Measurements from ENCODE around the gene RER1.

Gene RER1

GRCh38 chr1:2352897-2353550 is 38.6 kb upstream of the RER1 start:
- Histone ChIP-seq H3K27ac (ENCODE audit: low read length) (no peak overlapping the region), H3K9ac (ENCODE audit: low read depth, low read length) (no peak overlapping the region), H3K9me3 (ENCODE audit: insufficient read depth, low read length, severe bottlenecking) (no peaks in the 10 kb centered on the region), H2AFZ (ENCODE audit: low read depth, low read length) (no peak overlapping the region), H3K4me3 (ENCODE audit: low read depth in 1 of 2, low read length in 2 of 2) (no peak overlapping the region), H3K36me3 (ENCODE audit: insufficient read depth, low read length) (no peaks in the 10 kb centered on the region), H3K27me3 (ENCODE audit: insufficient read depth, low read length, poor library complexity) (no peaks in the 10 kb centered on the region), H3K4me2 (ENCODE audit: insufficient read depth, low read length) (no peak overlapping the region), H3K4me1 (ENCODE audit: insufficient read depth, low read length) (no peaks in the 10 kb centered on the region), H4K20me1 (ENCODE audit: insufficient read depth, low read length) (no peaks in the 10 kb centered on the region; the same call in 1 of the 2 replicates), H3K79me2 (ENCODE audit: insufficient read depth, low read length) (no peaks in the 10 kb centered on the region)
- no peak for TF ChIP-seq EZH2 (IDR thresholded peaks at IDR 0.05; ENCODE audit: borderline replicate concordance, low read depth, low read length, severe bottlenecking)
- TF ChIP-seq CTCF (IDR thresholded peaks at IDR 0.05; ENCODE audit: borderline replicate concordance, extremely low read depth, low read length, poor library complexity, severe bottlenecking): no peak
- no peak for DNase-seq
- no peak for ATAC-seq (ENCODE audit: insufficient read depth, low read depth)

GRCh38 chr1:2353551-2354438 is 37.8 kb upstream of the RER1 start:
- TF ChIP-seq CTCF (IDR thresholded peaks at IDR 0.05; ENCODE audit: borderline replicate concordance, extremely low read depth, low read length, poor library complexity, severe bottlenecking): no peak
- no peak for TF ChIP-seq EZH2 (IDR thresholded peaks at IDR 0.05; ENCODE audit: borderline replicate concordance, low read depth, low read length, severe bottlenecking)
- H3K27ac ChIP-seq (ENCODE audit: low read length): no peak overlapping the region
- H3K4me1 ChIP-seq (ENCODE audit: insufficient read depth, low read length): no peaks in the 10 kb centered on the region
- no peaks in the 10 kb centered on the region for H3K79me2 ChIP-seq (ENCODE audit: insufficient read depth, low read length)
- no peak overlapping the region for H2AFZ ChIP-seq (ENCODE audit: low read depth, low read length)
- no peak overlapping the region for H3K9ac ChIP-seq (ENCODE audit: low read depth, low read length)
- no peak overlapping the region for H3K4me3 ChIP-seq (ENCODE audit: low read depth in 1 of 2, low read length in 2 of 2)
- DNase-seq (no peak), ATAC-seq (ENCODE audit: insufficient read depth, low read depth) (no peak)
- H3K27me3 ChIP-seq (ENCODE audit: insufficient read depth, low read length, poor library complexity): no peaks in the 10 kb centered on the region
- no peaks in the 10 kb centered on the region for H3K9me3 ChIP-seq (ENCODE audit: insufficient read depth, low read length, severe bottlenecking)
- H3K4me2 ChIP-seq (ENCODE audit: insufficient read depth, low read length): no peak overlapping the region
- no peaks in the 10 kb centered on the region for H3K36me3 ChIP-seq (ENCODE audit: insufficient read depth, low read length)
- no peaks in the 10 kb centered on the region; the same call in 1 of the 2 replicates for H4K20me1 ChIP-seq (ENCODE audit: insufficient read depth, low read length)

GRCh38 chr1:2354511-2355372 is 36.9 kb upstream of the RER1 start:
- DNase-seq (no peak), ATAC-seq (ENCODE audit: insufficient read depth, low read depth) (no peak)
- H3K36me3 ChIP-seq (ENCODE audit: insufficient read depth, low read length): no peaks in the 10 kb centered on the region
- no peaks in the 10 kb centered on the region; the same call in 1 of the 2 replicates for H4K20me1 ChIP-seq (ENCODE audit: insufficient read depth, low read length)
- no peaks in the 10 kb centered on the region for H3K27me3 ChIP-seq (ENCODE audit: insufficient read depth, low read length, poor library complexity)
- H2AFZ ChIP-seq (ENCODE audit: low read depth, low read length): no peak overlapping the region
- H3K27ac ChIP-seq (ENCODE audit: low read length): no peak overlapping the region
- no peak overlapping the region for H3K4me2 ChIP-seq (ENCODE audit: insufficient read depth, low read length)
- TF ChIP-seq EZH2 (IDR thresholded peaks at IDR 0.05; ENCODE audit: borderline replicate concordance, low read depth, low read length, severe bottlenecking): no peak
- no peak for TF ChIP-seq CTCF (IDR thresholded peaks at IDR 0.05; ENCODE audit: borderline replicate concordance, extremely low read depth, low read length, poor library complexity, severe bottlenecking)
- H3K4me3 ChIP-seq (ENCODE audit: low read depth in 1 of 2, low read length in 2 of 2): no peak overlapping the region
- H3K4me1 ChIP-seq (ENCODE audit: insufficient read depth, low read length): no peaks in the 10 kb centered on the region
- no peaks in the 10 kb centered on the region for H3K79me2 ChIP-seq (ENCODE audit: insufficient read depth, low read length)
- no peaks in the 10 kb centered on the region for H3K9me3 ChIP-seq (ENCODE audit: insufficient read depth, low read length, severe bottlenecking)
- no peak overlapping the region for H3K9ac ChIP-seq (ENCODE audit: low read depth, low read length)
